Anterior cingulate cortex (tissue), 58 donors: ENCODE measurements around the gene COL4A3.

Experiments
- DNase-seq, 58 donors: peaks; one replicate each; lab custom pipeline; 2025; lab: John Stamatoyannopoulos, UW

COL4A3 gene

GRCh38 chr2:227326783-227327182, 162.4 kb downstream of the COL4A3 start:
- DNase-seq, result no peak

GRCh38 chr2:227335713-227336112, 171.3 kb downstream of the COL4A3 start:
- DNase-seq, result peak in 2 of 58 donors; percentile 22 to 54

GRCh38 chr2:227337442-227337841, 173.0 kb downstream of the COL4A3 start:
- no peak for DNase-seq

- DNase-seq, result no peak
Observed at GRCh38 chr2:227339098-227339599, 174.7 kb downstream of the COL4A3 start.

- DNase-seq, result peak in 13 of 58 donors; percentile 5 to 64 (median 12)
Observed at GRCh38 chr2:227340106-227340505, 175.7 kb downstream of the COL4A3 start.

GRCh38 chr2:227341553-227341952, 177.1 kb downstream of the COL4A3 start:
- DNase-seq, result no peak

- no peak for DNase-seq
Observed at GRCh38 chr2:227344231-227344630, 179.8 kb downstream of the COL4A3 start.

- DNase-seq, result no peak
Observed at GRCh38 chr2:227347117-227347516, 182.7 kb downstream of the COL4A3 start.

- no peak for DNase-seq
Observed at GRCh38 chr2:227348324-227348723, 183.9 kb downstream of the COL4A3 start.

GRCh38 chr2:227349989-227350612, 185.7 kb downstream of the COL4A3 start:
- no peak for DNase-seq

GRCh38 chr2:227351639-227352038, 187.2 kb downstream of the COL4A3 start:
- DNase-seq, result no peak

GRCh38 chr2:227360351-227360750, 195.9 kb downstream of the COL4A3 start:
- no peak for DNase-seq

- no peak for DNase-seq
Observed at GRCh38 chr2:227363756-227364155, 199.3 kb downstream of the COL4A3 start.
